PC-9 (cell line): ENCODE results near the gene HELZ2. TPM values are rescaled to one million over a fixed set of nuclear protein-coding genes. Genes with fewer than 3 reads are reported as not detected.

ENCODE experiments used
- BruUV-seq: library from RNA; stranded (reverse); fragments of 400-500 nt; replicated peaks from 2 replicates; lab custom pipeline; 2021; lab: Mats Ljungman, UMichigan
- CTCF ChIA-PET: fragments of 300-600 bp; sonication (Branson Sonifier 250); formaldehyde crosslinking; loops from one replicate; lab custom pipeline; 2022; ENCODE audit warnings: antibody characterized with exemption; lab: Charles Lee
- POLR2A ChIA-PET: fragments of 300-600 bp; sonication (Branson Sonifier 250); formaldehyde crosslinking; loops from one replicate; lab custom pipeline; 2022; ENCODE audit warnings: antibody characterized with exemption; ENCODE audit not compliant: unreplicated experiment; lab: Charles Lee
- DNase-seq, 2 experiments: peaks; one replicate each; pipeline versions ENCODE4 v3.0.0 to v3.0.0-alpha.2; 2015 to 2022; ENCODE audit warnings: mixed read lengths in 1 of 2
- H2AFZ ChIP-seq: fragments of 200-600 bp; sonication (generic); 2 replicates; pipeline ENCODE4 v1.8.1; 2017; ENCODE audit warnings: antibody characterized with exemption
- H3F3A ChIP-seq: fragments of 200-600 bp; sonication (generic); 2 replicates; pipeline ENCODE4 v1.8.1; 2017; ENCODE audit warnings: antibody characterized with exemption, mild to moderate bottlenecking, low read depth; ENCODE audit not compliant: insufficient read depth
- H3K27ac ChIP-seq: fragments of 200-600 bp; sonication (generic); 2 replicates; pipeline ENCODE4 v1.6.1; 2016; ENCODE audit warnings: mixed run types
- H3K27me3 ChIP-seq: fragments of 200-600 bp; sonication (generic); 2 replicates; pipeline ENCODE4 v1.6.1; 2016; ENCODE audit warnings: low read depth, mixed run types; ENCODE audit not compliant: insufficient read depth
- H3K36me3 ChIP-seq: fragments of 200-600 bp; sonication (generic); 2 replicates; pipeline ENCODE4 v1.6.1; 2016; ENCODE audit warnings: low read depth, mixed run types
- H3K4me1 ChIP-seq: fragments of 200-600 bp; sonication (generic); replicated peaks from 2 replicates; pipeline ENCODE4 v1.6.1; 2016; ENCODE audit warnings: mixed run types; ENCODE audit not compliant: insufficient read depth
- H3K4me2 ChIP-seq: fragments of 200-600 bp; sonication (generic); 2 replicates; pipeline ENCODE4 v1.6.1; 2017; ENCODE audit warnings: mixed run types
- H3K4me3 ChIP-seq: fragments of 200-600 bp; sonication (generic); 2 replicates; pipeline ENCODE4 v1.6.1; 2016; ENCODE audit warnings: mixed run types
- H3K79me2 ChIP-seq: fragments of 200-600 bp; sonication (generic); 2 replicates; pipeline ENCODE4 v1.6.1; 2017; ENCODE audit warnings: low read depth, mixed run types
- H3K9me2 ChIP-seq: fragments of 200-600 bp; sonication (generic); 2 replicates; pipeline ENCODE4 v1.8.1; 2017; ENCODE audit warnings: mild to moderate bottlenecking; ENCODE audit not compliant: insufficient read depth
- H3K9me3 ChIP-seq: fragments of 200-600 bp; sonication (generic); 2 replicates; pipeline ENCODE4 v1.8.1; 2016; ENCODE audit warnings: low read depth; ENCODE audit not compliant: insufficient read depth
- H4K20me1 ChIP-seq: fragments of 200-600 bp; sonication (generic); 2 replicates; pipeline ENCODE4 v1.8.1; 2017; ENCODE audit not compliant: insufficient read depth
- CTCF ChIP-seq: fragments of 200-600 bp; sonication (generic); conservative IDR thresholded peaks from 2 replicates; pipeline ENCODE4 v1.6.1; 2017; ENCODE audit warnings: mixed run types, antibody characterized with exemption, mild to moderate bottlenecking, moderate library complexity
- EZH2 ChIP-seq: fragments of 200-600 bp; sonication (generic); IDR thresholded peaks from 2 replicates; pipeline ENCODE4 v1.8.0; 2017; ENCODE audit warnings: antibody characterized with exemption, low read depth
- intact Hi-C: fragments of 100-400 bp; cut with micrococcal nuclease; formaldehyde crosslinking; loops from one replicate; pipeline ENCODE4 v1.10.0; 2022; ENCODE audit not compliant: unreplicated experiment
- total RNA-seq: library from RNA; stranded (reverse); gene quantifications from 2 replicates; pipeline ENCODE4 v1.2.3, GENCODE V29; 2021

HELZ2 gene
- total RNA-seq, 1 experiment from 2014 or later, result 33.7 TPM

- ChIA-PET CTCF (no interaction called here), POLR2A (no interaction called here)
- no peak overlapping the region for H3K4me3 ChIP-seq
- no peak for DNase-seq
- H3K9me2 ChIP-seq, result no peaks in the 10 kb centered on the region
- H3K4me2 ChIP-seq, result no peak overlapping the region
- H3K27ac ChIP-seq, result no peak overlapping the region
- TF ChIP-seq CTCF (no peak), EZH2 (no peak)
- intact Hi-C loops, result no loop called here
- no peaks in the 10 kb centered on the region for H3K9me3 ChIP-seq
- H3K4me1 ChIP-seq, result no peaks in the 10 kb centered on the region
- H4K20me1 ChIP-seq, result no peaks in the 10 kb centered on the region
- no TSS peak for BruUV-seq
- H3K27me3 ChIP-seq, result no peaks in the 10 kb centered on the region
- H3F3A ChIP-seq, result peaks cover 9% of the 10 kb centered on the region
- no peaks in the 10 kb centered on the region for H3K79me2 ChIP-seq
- no peaks in the 10 kb centered on the region for H3K36me3 ChIP-seq
- H2AFZ ChIP-seq, result no peak overlapping the region
These were observed 15.1 kb downstream of the HELZ2 start for GRCh38 chr20:63558804-63559484.

- no TSS peak for BruUV-seq
- Histone ChIP-seq H3K4me3 (no peak overlapping the region), H4K20me1 (no peaks in the 10 kb centered on the region), H3K27ac (no peak overlapping the region), H3K36me3 (no peaks in the 10 kb centered on the region), H3K4me2 (no peak overlapping the region), H3F3A (peaks cover 16% of the 10 kb centered on the region), H3K9me3 (no peaks in the 10 kb centered on the region), H3K4me1 (peaks cover 7% of the 10 kb centered on the region), H3K27me3 (no peaks in the 10 kb centered on the region), H3K9me2 (no peaks in the 10 kb centered on the region), H3K79me2 (no peaks in the 10 kb centered on the region), H2AFZ (no peak overlapping the region)
- ChIA-PET POLR2A (no interaction called here), CTCF (no interaction called here)
- DNase-seq, result no peak
- intact Hi-C loops, result no loop called here
- no peak for TF ChIP-seq EZH2
- no peak for TF ChIP-seq CTCF
These were observed 16.6 kb downstream of the HELZ2 start for GRCh38 chr20:63557481-63557891.

GRCh38 chr20:63556873-63557478, 17.1 kb downstream of the HELZ2 start:
- Histone ChIP-seq H2AFZ (no peak overlapping the region), H3K9me3 (no peaks in the 10 kb centered on the region), H3K27me3 (no peaks in the 10 kb centered on the region), H3K79me2 (no peaks in the 10 kb centered on the region), H3K4me2 (no peak overlapping the region), H3F3A (peaks cover 21% of the 10 kb centered on the region), H3K4me3 (no peak overlapping the region), H3K4me1 (peaks cover 12% of the 10 kb centered on the region), H3K9me2 (no peaks in the 10 kb centered on the region), H4K20me1 (no peaks in the 10 kb centered on the region), H3K27ac (no peak overlapping the region), H3K36me3 (no peaks in the 10 kb centered on the region)
- DNase-seq, result no peak
- intact Hi-C loops, result no loop called here
- TF ChIP-seq EZH2 (no peak), CTCF (no peak)
- BruUV-seq, result no TSS peak
- CTCF ChIA-PET, result no interaction called here
- POLR2A ChIA-PET, result interaction anchor here (0.7 kb wide), 1 partner anchor 18 kb away, joined by 4 read pairs; no protein-coding TSS in a partner anchor
